Measurements from ENCODE around the gene CPM.

Gene CPM

GRCh38 chr12:68962877-68963855, 30.2 kb upstream of the CPM start:
- ATAC-seq = peak; percentile 32
- Mint-ChIP-seq H3K4me1 (peaks cover 27% of the 10 kb centered on the region), H3K27me3 (no peaks in the 10 kb centered on the region), H3K9me3 (no peaks in the 10 kb centered on the region), H3K36me3 (no peaks in the 10 kb centered on the region), H3K27ac (no peak overlapping the region), H3K4me3 (no peak overlapping the region)

DNA sequence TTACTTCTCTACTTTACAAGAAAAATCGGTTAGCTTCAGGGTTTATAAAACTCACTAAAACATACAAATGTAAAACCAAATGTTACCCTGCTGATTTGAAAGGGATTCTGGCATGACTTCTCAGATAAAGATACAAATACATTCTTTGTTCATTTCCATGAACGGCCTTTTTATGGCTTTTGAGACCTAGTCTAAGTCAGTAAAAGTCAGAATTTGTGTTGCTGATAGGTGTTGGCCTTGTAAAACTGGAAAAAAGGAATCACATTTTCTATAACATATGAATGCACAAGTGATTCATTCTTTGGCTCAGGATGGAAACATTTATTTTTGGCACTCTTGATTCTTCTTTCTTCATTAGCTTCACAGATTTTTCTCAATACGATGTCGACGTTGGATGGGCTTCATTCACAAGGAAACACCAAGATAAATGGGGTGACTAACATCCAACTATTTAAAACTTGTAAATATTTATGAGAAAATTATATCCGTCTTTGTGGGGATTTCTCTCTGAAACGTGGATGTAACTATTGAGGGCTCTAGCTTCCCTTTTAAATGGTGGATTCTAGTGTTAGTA, 27.0 kb upstream of the CPM start:
- Mint-ChIP-seq H3K9me3 (no peaks in the 10 kb centered on the region), H3K27me3 (no peaks in the 10 kb centered on the region), H3K36me3 (no peaks in the 10 kb centered on the region), H3K4me1 (peaks cover 29% of the 10 kb centered on the region), H3K27ac (no peak overlapping the region), H3K4me3 (no peak overlapping the region)
- ATAC-seq = no peak

GRCh38 chr12:68959143-68959858, 26.3 kb upstream of the CPM start:
- no peak for ATAC-seq
- Mint-ChIP-seq H3K4me1 (peaks cover 29% of the 10 kb centered on the region), H3K27ac (peak overlapping the region; percentile 4), H3K4me3 (no peak overlapping the region), H3K9me3 (no peaks in the 10 kb centered on the region), H3K36me3 (no peaks in the 10 kb centered on the region), H3K27me3 (no peaks in the 10 kb centered on the region)

DNA sequence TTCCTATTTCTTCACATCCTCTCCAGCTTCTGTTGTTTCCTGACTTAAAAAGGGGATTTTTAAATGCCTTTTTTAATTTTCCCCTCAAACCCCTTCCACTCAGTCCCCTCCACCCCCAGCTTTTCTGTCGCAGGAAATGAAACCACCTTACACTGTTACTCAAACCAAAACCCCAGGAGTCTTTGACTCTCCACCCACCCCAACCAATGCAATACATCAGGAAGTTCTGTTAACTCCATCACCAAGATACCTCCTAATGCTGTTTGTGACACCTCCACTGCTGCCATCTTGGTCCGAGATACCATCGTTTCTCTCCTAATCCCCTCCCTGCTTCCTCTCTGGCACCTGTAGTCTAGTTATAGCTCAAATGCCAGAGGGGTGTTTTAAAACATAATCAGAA, 25.4 kb upstream of the CPM start:
- peaks cover 22% of the 10 kb centered on the region for H3K4me1 Mint-ChIP-seq
- peak; percentile 90 for ATAC-seq
- peak overlapping the region; percentile 25 for H3K4me3 Mint-ChIP-seq

DNA sequence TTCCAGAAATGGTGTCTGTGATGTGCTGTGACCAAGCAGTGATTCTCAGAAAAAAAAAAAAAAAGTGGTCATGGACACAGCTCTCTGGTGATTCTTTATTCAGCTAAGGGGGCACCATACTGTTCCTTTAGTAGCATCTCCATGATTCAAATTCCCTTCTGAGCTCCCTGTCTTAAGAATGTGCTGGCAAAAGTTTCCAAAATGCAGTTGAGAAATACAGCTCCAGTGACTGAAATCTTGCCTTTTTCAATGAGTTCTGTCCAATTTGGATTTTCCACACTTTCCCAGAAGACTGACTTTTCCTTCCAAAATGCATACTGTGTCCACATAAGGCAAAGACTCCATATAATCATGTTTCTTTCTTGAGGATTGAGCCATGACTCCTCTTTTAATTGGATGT, 24.3 kb upstream of the CPM start:
- Mint-ChIP-seq H3K4me3 (no peak overlapping the region), H3K27me3 (no peaks in the 10 kb centered on the region), H3K9me3 (no peaks in the 10 kb centered on the region), H3K27ac (no peak overlapping the region), H3K4me1 (peaks cover 20% of the 10 kb centered on the region), H3K36me3 (no peaks in the 10 kb centered on the region)
- no peak for ATAC-seq

More for the DNA sequence above, 25.4 kb upstream of the CPM start:
- H3K36me3 Mint-ChIP-seq = no peaks in the 10 kb centered on the region
- no peaks in the 10 kb centered on the region for H3K27me3 Mint-ChIP-seq
- H3K27ac Mint-ChIP-seq = peak overlapping the region; percentile 4
- H3K9me3 Mint-ChIP-seq = no peaks in the 10 kb centered on the region

DNA sequence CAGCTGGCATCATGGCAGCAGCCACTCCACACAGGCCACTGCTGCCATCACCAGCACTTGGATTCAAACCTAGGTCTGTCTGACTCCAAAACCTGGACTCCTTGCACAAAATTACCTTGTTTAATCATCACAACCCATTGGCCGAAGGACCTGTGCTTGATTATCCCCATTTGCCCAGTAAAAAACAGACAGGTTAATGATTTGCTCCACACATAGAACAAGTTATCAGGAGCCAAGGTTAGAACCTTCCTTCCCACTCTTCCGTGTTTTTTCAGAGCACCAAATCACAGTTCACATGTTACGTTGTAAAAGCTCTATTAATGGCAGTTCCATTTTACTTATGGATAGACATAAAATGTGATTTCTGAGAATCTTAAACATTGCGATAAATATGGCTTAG, 23.5 kb upstream of the CPM start:
- no peak for ATAC-seq
- no peak overlapping the region for H3K4me3 Mint-ChIP-seq
- H3K36me3 Mint-ChIP-seq = no peaks in the 10 kb centered on the region
- H3K27ac Mint-ChIP-seq = no peak overlapping the region
- no peaks in the 10 kb centered on the region for H3K9me3 Mint-ChIP-seq
- no peaks in the 10 kb centered on the region for H3K27me3 Mint-ChIP-seq
- peaks cover 20% of the 10 kb centered on the region for H3K4me1 Mint-ChIP-seq

DNA sequence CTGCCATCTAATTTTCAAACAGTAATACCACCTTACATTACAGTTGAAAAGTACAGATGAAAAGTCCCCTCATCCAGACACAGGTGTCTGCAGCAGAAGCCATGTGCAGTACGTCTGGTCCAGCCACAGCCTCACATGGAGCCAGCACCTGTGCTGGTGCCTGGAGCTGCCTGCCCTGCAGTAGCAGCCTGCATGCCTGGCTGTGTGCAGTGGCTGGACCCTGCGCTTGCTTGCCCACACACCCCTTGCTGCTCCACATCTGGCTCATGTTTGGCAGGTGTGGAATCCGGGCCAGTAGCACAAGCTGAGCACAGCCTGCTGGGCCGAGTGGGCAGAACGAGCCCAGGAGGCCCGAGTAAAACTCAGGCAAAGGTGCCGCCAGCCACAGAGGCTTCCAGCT, 21.8 kb upstream of the CPM start:
- Mint-ChIP-seq H3K4me3 (no peak overlapping the region), H3K27ac (no peak overlapping the region), H3K4me1 (peaks cover 19% of the 10 kb centered on the region), H3K9me3 (no peaks in the 10 kb centered on the region), H3K27me3 (no peaks in the 10 kb centered on the region), H3K36me3 (no peaks in the 10 kb centered on the region)
- ATAC-seq = no peak

GRCh38 chr12:68953536-68953935, 20.6 kb upstream of the CPM start:
- ATAC-seq = no peak
- Mint-ChIP-seq H3K4me3 (no peak overlapping the region), H3K27ac (no peak overlapping the region), H3K27me3 (no peaks in the 10 kb centered on the region), H3K9me3 (no peaks in the 10 kb centered on the region), H3K4me1 (peaks cover 6% of the 10 kb centered on the region), H3K36me3 (no peaks in the 10 kb centered on the region)

GRCh38 chr12:68951652-68952051, 18.7 kb upstream of the CPM start:
- Mint-ChIP-seq H3K9me3 (no peaks in the 10 kb centered on the region), H3K4me1 (no peaks in the 10 kb centered on the region), H3K4me3 (no peak overlapping the region), H3K36me3 (no peaks in the 10 kb centered on the region), H3K27me3 (no peaks in the 10 kb centered on the region), H3K27ac (no peak overlapping the region)
- no peak for ATAC-seq

- H3K9me3 Mint-ChIP-seq = no peaks in the 10 kb centered on the region
- no peak overlapping the region for H3K27ac Mint-ChIP-seq
- H3K4me3 Mint-ChIP-seq = no peak overlapping the region
- no peak for ATAC-seq
- no peaks in the 10 kb centered on the region for H3K4me1 Mint-ChIP-seq
- H3K27me3 Mint-ChIP-seq = no peaks in the 10 kb centered on the region
- no peaks in the 10 kb centered on the region for H3K36me3 Mint-ChIP-seq
Observed at GRCh38 chr12:68950511-68950910, 17.5 kb upstream of the CPM start.

- Mint-ChIP-seq H3K4me1 (no peaks in the 10 kb centered on the region), H3K27ac (no peak overlapping the region), H3K9me3 (no peaks in the 10 kb centered on the region), H3K4me3 (no peak overlapping the region), H3K27me3 (no peaks in the 10 kb centered on the region), H3K36me3 (no peaks in the 10 kb centered on the region)
- ATAC-seq = no peak
Observed at GRCh38 chr12:68945255-68945654, 12.3 kb upstream of the CPM start.

DNA sequence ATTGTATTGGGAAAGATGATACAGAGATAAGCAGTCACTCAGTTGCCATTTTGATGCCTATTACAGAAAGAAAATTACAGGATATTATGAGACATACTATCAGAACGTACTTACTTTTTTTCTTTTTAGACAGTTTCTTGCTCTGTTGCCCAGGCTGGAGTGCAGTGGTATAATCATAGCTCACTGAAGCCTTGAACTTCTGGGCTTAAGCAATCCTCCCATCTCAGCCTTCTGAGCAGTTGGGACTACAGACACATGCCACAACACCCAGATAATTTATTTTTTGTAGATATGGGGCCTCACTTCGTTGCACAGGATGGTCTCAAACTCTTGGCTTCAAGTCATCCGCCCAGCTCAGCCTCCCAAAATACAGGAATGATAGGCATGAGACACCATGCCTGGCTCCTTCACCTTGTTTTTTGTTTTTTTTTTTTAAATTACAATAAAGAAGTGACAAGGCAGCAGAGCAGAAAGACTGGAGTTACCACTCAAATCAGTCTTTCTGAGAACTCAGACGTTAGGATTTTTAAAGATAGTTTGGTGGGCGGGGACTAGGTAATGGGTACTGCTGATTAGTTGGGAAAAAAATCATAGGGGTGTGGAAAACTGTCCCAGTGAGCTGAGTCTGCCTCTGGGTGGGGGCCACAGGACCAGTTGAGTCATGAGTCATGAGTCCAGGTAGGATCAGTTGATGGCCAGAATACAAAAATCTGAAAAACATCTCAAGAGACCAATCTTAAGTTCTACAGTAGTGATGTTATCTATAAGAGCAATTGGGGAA, 11.5 kb upstream of the CPM start:
- Mint-ChIP-seq H3K9me3 (no peaks in the 10 kb centered on the region), H3K4me3 (no peak overlapping the region), H3K27me3 (no peaks in the 10 kb centered on the region), H3K4me1 (no peaks in the 10 kb centered on the region), H3K36me3 (no peaks in the 10 kb centered on the region), H3K27ac (no peak overlapping the region)
- no peak for ATAC-seq

GRCh38 chr12:68943848-68944247, 10.9 kb upstream of the CPM start:
- Mint-ChIP-seq H3K4me1 (no peaks in the 10 kb centered on the region), H3K36me3 (no peaks in the 10 kb centered on the region), H3K9me3 (no peaks in the 10 kb centered on the region), H3K4me3 (no peak overlapping the region), H3K27ac (no peak overlapping the region), H3K27me3 (no peaks in the 10 kb centered on the region)
- ATAC-seq = no peak

DNA sequence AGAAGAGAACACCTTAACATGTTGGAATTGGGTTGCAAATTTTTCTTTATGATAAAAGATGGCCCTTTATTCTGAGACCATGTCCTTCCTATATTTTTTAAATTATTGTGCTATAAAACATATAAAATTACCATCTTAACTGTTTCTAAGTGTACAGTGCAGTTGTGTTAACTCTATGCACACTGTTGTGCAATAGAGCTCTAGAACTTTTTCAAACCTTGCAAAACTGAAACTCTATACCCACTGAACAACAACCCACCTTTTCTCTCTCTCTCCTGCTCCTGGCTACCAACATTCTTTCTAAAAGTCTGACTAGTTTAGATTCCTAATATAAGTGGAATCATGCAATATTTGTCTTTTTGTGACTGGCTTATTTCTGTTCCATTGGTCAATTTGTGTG, 7.8 kb upstream of the CPM start:
- H3K9me3 Mint-ChIP-seq = no peaks in the 10 kb centered on the region
- peaks cover 8% of the 10 kb centered on the region for H3K27me3 Mint-ChIP-seq
- H3K4me3 Mint-ChIP-seq = no peak overlapping the region
- no peak overlapping the region for H3K27ac Mint-ChIP-seq
- no peak for ATAC-seq
- no peaks in the 10 kb centered on the region for H3K4me1 Mint-ChIP-seq
- no peaks in the 10 kb centered on the region for H3K36me3 Mint-ChIP-seq

GRCh38 chr12:68939505-68939904, 6.5 kb upstream of the CPM start:
- ATAC-seq = no peak
- Mint-ChIP-seq H3K36me3 (no peaks in the 10 kb centered on the region), H3K4me1 (no peaks in the 10 kb centered on the region), H3K4me3 (no peak overlapping the region), H3K27ac (no peak overlapping the region), H3K27me3 (peaks cover 15% of the 10 kb centered on the region), H3K9me3 (no peaks in the 10 kb centered on the region)
